HG03097 (cell line): ENCODE data around the gene CDKN1B.

Source experiments
- ATAC-seq: cut with Tn5 transposase; IDR thresholded peaks from one replicate; pipeline ENCODE4 v1.9.1; 2021; ENCODE audit not compliant: unreplicated experiment, low FRiP score

CDKN1B gene

DNA sequence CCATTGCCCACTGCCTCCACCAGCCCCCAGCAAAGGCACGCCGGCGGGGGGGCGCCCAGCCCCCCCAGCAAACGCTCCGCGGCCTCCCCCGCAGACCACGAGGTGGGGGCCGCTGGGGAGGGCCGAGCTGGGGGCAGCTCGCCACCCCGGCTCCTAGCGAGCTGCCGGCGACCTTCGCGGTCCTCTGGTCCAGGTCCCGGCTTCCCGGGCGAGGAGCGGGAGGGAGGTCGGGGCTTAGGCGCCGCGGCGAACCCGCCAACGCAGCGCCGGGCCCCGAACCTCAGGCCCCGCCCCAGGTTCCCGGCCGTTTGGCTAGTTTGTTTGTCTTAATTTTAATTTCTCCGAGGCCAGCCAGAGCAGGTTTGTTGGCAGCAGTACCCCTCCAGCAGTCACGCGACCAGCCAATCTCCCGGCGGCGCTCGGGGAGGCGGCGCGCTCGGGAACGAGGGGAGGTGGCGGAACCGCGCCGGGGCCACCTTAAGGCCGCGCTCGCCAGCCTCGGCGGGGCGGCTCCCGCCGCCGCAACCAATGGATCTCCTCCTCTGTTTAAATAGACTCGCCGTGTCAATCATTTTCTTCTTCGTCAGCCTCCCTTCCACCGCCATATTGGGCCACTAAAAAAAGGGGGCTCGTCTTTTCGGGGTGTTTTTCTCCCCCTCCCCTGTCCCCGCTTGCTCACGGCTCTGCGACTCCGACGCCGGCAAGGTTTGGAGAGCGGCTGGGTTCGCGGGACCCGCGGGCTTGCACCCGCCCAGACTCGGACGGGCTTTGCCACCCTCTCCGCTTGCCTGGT is at the start of gene CDKN1B:
Gene CDKN1B (plus strand): TSS at position 576 of the 793 bp plus-strand sequence. CDS start 472 bp downstream, outside the sequence.
- peak; percentile 34 for ATAC-seq

DNA sequence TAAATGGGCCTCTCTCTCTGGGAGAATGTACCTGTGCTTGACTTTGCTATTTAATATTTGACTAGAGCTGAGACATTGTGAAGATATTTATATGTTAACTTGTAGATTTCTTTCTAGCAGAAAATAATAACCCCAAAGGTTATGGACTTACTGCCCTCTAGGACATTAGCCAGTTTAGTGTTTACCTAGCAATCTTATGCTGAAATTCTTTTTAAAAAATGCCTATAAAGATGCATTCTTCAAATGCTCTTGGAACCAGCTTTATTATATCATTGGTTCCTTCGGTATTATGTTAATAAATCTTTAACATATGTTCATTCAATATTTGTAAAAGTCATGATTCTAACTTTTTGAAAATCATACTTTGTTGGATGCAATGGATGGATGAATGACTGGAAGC is 49.2 kb upstream of the CDKN1B start:
- no peak for ATAC-seq

DNA sequence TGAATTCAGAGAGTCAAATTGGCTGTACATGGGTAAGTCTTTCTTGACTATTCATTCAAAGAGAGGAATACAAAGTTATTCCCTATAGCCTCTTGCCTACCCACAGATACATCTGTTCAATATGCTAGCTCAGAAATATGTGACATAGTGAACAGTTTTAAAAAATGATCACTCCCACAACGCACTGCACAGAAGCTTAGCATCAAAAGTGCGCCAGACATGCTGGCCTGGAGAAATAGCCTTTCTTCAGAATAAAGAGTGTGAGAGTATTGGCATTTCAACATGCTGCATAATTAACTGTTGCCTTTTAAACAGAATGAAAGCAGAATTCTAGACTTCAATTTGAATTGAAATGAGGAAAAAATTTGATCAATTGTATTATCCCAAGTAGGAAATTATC is 48.1 kb upstream of the CDKN1B start:
- ATAC-seq, result no peak

DNA sequence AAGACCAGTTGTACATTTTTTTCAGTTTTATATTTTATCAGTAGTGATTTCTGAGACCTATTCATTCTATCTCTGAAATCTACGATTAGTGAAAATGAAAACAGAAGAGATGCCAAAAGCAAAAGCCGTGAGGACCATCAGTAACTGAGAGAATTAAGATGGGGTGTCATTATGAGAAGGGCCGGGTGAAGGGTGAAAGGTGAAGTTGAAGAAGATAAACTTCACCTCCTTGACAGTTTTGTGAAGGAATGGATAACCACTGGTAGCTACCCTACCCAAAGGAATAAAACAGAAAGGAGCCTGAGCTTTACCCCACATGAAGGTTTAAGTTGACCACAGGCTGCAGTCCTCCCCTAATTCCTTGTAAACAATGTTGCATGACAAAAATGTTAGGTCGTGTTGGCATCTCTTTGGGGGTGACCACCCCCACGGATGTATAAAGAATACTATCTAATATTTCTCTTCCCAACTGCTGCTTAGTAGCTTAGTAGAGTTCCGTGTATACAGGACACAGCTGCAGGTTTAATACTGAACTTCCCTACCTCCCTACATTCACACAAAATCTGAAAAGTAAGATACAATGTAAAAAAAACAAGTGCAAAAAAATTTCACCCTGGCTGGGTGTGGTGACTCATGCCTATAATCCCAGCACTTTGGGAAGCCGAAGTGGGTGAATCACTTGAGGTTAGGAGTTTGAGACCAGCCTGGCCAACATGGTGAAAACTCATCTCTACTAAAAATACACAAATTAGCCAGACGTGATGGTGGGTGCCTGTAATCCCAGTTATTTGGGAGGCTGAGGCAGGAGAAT is 45.1 kb upstream of the CDKN1B start:
- ATAC-seq, result no peak

DNA sequence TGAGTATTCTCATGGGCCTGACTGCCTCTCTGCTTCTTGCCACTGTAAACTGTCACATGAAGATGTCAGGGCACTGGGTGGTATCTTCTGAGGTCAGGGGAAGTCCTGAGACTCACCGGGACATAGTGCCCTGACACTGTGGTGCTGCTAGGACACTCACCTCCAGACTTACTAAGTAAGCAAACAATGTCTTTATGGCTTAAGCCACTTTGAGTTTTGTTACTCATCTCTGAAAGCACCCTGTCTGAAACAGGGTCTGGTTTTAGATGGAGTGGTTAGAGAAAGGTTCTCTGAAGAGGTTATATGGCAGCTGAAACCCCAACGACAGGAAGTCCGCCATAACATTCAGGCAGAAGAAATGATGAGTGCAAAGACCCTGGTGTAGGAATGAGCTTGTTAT is 43.9 kb upstream of the CDKN1B start:
- no peak for ATAC-seq

DNA sequence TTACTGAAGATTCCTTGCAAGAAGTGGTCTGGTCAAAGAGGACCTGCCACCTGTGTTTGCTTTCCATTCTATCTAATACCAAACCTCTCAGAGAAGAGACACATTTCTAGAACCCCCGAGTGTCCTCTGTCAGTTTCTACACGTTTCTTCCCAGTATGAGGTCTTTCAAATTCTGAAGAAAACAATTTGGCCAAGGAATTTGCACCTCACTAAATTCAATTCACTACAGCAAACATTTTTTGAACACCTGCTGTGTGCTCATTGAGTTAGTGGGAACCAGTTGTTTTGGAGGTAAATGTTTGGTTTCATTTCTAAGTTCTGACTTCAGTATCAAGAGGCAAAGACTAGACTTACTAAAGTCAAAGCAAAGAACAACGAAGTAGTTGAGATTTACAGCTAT is 40.6 kb upstream of the CDKN1B start:
- no peak for ATAC-seq

DNA sequence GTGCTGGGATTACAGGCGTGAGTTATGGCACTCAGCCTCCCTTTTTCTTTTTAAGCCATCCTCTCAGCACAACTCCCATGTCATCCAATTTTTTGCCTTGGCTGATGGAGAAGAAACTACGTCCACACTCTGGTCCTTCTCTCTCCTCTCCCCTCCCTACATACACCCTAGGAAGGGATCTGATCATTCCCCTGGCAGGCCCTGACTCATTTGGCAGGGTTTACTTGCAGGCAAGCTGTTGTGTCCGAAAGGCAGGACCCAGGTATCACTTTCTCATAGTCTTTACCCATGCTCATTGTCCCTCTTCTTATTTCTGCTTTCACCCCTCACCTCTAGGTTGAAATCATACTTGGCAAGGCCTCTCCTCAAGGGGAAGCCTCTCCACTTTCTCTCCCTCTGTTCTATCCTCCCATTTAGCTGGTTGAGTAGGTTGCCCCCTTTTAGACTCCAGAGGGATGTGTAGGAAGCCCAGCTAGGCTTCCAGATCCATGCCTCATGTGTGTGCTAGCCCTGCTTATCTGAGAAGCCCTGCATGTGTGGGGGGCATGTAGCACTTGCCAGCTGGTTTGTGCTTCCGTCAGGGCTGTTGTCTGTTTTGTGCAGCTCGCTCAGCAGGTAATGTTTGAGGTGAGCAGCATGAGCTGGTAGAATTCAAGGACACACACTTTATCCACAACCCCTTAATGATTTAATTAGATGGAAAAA is 36.0 kb upstream of the CDKN1B start:
- no peak for ATAC-seq

DNA sequence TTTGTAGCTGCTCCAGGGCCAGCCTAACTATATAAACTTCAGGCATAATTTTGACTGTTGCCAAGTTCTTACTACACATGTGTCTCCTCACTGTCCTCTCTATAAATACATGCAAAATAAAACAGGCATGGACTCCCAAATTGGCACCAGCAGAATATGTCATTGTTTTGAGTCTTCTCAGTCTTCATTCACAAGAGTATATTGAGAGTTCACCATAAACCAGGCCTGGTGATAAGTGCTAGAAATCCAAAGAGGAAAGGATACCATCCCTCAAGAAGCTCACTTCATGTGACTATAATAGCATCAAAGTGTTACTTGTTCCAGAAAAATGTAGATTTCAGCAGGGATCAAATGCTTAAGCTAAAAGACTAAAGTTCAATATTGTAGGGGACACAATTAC is 34.9 kb upstream of the CDKN1B start:
- ATAC-seq, result no peak

DNA sequence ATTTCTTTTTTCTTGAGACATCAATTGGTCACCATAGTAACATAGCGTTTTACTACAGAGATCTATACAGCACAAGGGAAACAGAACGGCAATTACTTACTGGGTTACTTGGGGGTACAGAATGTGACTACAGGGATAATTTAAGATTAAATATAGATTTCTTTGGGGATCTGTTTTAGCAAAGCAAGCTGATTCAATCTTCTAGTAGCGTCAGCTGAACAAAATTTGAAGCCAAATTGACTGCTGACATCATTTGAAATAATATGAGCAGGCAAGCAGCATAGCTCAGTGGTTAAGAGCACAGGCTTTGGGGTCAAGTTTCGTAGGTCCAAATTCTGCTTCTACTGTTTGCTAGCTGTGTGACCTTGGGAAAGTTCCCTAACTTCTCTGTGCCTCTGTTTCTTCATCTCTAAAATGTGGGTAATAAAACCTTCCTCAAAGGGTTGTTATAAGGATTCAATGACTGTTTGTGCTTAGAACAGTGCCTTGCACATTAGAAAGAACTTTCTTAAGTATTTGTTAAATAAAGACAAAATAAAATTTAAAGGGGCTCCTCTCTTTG is 34.0 kb upstream of the CDKN1B start:
- ATAC-seq, result no peak

DNA sequence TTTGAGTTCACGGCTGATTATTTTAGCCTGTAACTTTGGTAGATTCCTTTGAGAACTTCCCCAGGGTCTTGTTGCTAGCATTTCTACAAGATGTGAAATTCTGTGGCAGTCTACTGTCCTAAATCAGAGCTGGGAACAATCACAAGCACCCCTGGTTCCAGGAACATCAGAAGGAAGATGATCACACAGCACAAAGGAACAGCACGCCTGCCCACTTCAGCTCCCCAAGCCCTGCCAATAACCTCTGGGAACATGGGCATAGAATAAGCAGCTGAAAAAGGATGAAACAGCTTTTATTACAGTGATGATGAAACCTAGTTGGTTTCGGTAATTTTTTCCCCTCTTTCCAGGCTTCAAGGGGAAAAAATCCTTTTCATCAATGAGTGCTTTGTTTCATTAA is 33.4 kb upstream of the CDKN1B start:
- no peak for ATAC-seq

DNA sequence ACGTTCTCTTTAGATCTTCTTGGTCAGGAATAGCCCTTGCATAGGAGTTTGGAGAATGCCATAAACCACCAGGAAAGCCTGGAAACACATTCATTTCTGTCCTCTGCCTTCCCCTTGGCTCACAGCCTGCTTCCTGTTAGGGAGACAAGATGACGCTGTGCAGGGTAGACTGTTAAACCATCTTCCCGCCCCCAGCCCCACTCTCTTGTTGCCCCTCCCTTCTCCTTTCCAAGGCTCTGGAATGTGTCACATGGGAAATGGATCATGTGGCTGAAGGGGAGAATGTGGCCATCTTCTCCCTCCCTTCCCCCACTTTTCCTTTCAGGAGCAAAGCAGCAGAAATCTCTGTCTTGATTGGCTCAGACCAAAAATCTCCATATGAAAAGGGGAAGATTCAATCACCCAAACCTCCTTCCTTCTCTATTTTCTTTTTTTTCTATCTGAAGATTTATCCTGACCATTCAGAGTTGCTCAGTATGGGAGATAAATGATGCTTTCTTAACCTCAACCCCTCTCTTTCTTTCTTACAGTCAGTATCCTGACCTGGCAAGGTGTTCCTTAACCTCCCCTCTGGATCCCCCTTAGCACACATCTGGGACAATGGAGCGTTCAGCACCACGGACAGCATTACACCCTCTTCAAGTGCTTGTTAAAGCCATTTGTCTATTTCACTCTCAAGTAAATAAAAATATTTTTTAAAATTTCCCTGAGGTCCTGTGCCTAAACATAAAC is 32.6 kb upstream of the CDKN1B start:
- no peak for ATAC-seq

DNA sequence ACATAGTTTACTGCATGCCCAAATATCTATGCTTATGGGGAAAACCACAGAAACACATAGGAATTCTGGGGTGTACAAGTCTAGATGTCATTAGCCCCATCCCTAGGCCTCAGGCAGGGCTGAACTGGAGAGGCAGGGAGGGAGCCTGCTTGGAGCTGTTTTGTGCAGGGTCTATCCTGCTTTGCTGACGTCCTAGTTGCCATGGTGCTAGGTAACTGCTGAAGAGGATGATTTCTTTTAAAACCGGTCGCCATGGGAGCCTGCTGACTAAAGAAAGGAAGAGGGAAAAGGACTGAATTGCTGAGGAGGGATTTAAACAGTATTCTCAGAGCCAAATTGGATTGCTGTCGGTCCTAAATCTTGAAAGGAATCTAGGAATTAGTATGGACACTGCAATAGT is 31.9 kb upstream of the CDKN1B start:
- no peak for ATAC-seq

DNA sequence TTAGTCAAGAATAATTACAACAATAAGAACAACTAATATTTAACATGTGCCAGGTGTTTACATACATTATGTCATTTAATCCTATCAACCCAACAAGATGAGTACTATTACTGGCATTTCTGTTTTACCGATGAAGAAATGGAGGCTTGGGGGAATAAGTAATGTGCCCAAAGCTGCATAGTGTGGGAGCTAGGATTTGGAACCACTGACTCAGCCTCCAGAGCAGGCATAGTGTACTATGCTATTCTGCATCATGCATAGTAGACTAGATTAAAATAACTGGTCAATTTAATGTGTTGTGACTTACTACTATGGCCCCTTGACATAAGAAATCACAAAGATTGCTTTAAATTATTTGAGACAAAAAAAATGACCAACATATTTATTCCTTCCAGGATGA is 30.7 kb upstream of the CDKN1B start:
- ATAC-seq, result no peak

DNA sequence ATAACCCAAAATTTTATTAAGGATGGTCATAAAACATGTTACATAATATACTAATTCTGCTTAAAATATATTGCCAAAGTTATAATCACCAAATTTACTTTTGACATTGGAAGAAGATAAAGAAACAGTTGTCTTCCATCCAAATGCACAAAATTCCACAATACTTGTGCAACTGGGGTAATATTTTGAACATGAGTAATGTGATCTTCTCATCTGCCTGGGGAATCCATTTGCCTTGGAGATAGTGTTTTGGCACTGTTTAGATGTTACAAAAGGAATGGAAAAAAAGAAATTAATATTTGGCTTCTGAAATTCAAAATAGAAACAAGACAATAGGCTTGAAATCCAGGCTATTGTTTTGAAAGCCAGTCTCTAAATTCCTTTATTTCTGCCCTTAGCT is 30.2 kb upstream of the CDKN1B start:
- ATAC-seq, result no peak

DNA sequence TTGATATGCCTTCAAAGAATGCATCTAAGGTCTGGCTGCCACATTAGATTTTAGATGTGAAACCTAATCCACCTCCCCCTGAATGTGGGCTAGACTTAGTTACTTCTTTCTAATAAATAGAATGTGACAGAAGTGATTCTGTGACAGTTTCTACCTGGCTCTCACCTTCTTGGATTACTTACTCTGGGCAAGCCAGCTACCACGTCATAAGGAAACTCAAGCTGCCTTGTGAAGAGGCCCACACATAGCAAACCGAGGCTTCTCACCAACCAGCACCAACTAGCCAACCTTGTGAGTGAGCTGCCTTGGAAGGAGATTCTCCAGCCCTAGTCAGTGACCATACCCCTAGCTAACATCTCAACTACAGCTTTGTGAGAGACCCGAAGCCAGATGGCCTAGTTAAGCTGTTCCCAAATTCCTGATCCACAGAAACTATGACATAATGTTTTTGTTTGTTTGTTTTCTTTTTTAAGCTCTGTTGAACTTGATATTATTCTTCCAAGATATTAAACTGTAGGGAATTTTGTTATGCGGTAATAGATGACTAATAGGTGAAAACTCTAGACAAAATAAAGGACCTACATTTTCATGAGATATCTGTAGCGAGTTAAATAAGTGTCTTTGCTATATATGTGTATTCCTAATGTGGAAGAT is 27.4 kb upstream of the CDKN1B start:
- ATAC-seq, result no peak

DNA sequence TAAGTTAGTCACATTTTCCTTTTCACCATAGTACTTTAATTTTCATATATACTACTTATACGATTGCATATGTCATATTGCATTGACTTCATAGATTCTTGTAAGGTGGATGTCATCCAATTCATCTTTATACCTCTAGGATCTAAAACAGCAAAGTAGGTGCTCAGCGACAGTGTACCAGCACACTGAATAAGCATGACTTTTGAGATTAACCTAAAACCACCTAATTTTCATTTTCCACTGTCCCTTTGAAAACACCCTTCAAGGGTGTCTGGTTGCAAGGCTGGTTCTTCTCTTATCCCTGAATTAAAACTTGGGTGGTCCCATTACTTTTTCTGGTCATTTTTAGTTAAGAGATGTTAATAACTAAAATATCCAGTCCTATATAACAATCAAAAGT is 25.6 kb upstream of the CDKN1B start:
- no peak for ATAC-seq

DNA sequence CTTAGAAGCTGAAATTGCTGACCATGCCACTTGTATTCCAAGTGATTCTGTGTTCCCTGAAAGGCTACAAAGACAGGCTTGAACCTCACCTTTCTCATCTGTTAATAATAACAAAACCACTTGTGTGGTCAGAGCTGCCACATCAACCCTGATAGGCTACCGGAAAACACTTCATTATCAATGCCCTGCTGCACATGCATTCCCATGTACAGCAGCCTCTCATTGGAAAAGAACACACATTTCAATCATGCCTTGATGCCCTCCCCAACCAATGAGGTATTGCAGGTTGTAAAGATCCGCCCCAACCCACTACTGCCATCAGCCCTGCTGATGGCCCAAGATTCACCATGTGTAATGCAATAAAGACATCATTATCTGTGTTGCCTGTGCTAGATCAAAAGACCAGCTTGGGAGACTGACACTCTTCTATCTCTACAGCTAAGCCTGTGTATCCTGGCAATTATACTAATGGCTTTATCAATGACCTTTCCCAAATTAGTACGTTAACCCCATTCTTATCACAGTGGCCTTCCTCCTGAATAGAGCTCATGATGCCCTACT is 24.0 kb upstream of the CDKN1B start:
- ATAC-seq, result no peak

DNA sequence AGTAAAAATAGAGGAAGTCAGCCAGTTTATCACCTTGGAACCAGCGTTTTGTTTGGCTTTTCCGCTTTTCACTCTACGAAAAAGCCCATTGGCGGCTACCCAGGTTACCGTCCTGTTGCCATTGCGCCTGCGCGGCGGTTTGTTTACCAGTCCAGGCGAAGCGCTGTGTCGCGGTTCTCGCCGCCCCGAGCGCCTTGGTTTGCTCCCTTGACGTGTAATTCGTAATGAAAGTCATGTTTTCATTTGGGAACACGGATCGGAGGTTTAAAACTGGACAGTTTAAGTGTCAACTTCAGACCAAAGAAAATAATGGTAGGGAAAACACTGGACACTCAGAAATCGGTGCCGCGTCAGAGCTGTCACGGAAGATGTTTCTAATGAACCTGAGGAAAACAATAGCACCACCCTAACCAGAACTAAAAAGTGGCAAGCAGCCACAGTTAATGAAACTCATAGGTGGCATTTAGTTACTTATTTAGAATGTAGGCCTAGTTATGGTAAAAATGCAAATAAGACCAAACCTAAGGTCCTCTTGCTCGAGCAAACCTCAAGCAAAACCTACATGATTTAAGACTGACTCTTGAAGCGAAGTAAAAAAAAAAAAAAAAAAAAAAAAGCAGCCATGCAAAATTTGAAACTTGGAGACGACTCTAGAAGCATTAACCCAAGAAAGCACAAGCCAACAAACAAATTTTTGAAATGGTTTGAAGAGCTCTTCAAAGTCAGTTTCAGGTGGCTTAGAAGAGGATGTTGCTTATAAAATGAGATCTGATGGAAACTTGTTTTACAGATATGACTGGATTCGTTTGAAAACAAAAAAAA is 20.4 kb upstream of the CDKN1B start:
- ATAC-seq, result peak; percentile 47

DNA sequence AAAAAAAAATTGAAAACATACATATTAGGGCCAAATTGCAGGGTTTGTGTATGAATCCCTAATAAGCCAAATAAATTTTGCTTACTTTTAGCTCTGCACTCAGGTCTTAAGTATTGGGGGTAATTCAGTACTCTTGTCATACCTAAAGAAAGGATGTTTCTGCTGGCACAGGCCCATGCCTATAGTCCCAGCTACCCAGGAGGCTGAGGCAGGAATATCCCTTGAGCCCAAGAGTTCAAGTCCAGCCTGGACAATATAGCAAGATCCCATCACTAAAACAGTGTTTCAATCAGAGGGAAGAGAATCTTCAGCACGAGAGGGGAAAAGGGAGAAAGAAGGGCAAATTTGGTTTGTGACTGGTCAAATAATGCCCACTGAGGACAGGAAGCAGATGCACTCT is 17.8 kb upstream of the CDKN1B start:
- no peak for ATAC-seq
